Spleen (tissue), 11 donors: ENCODE data around the gene TPM1. TPM values are rescaled to one million over a fixed set of nuclear protein-coding genes. Genes with fewer than 3 reads are reported as not detected.
A peak's percentile ranks its signal among the peaks of the same experiment; 100 is the strongest.

Experiments used
- DNase-seq: peaks from one replicate; pipeline ENCODE4 v3.0.0-alpha.2; 2020
- H3K27ac ChIP-seq, 8 donors: fragments of 200-600 bp; sonication (generic) in 7 of 8; 1 replicate in 4 of 8; 2 replicates in 4 of 8; pipeline versions ENCODE4 v1.5.0 to v1.8.0; 2016 to 2021; ENCODE audit warnings: inconsistent platforms in 4 of 8, mild to moderate bottlenecking in 4 of 8, moderate library complexity in 1 of 8
- H3K27me3 ChIP-seq, 7 donors: fragments of 200-600 bp; sonication (generic) in 6 of 7; replicated peaks in 1 of 7; 1 replicate in 4 of 7; 2 replicates in 3 of 7; pipeline versions ENCODE4 v1.5.0 to v1.8.0; 2016 to 2021; ENCODE audit warnings: inconsistent platforms in 3 of 7, mild to moderate bottlenecking in 1 of 7
- H3K36me3 ChIP-seq, 6 donors: fragments of 200-600 bp; sonication (generic) in 5 of 6; 1 replicate in 4 of 6; 2 replicates in 2 of 6; pipeline versions ENCODE4 v1.5.0 to v1.8.0; 2016 to 2021; ENCODE audit warnings: inconsistent platforms in 2 of 6
- H3K4me1 ChIP-seq, 6 donors: fragments of 200-600 bp; sonication (generic) in 5 of 6; 1 replicate in 3 of 6; 2 replicates in 3 of 6; pipeline versions ENCODE4 v1.5.0 to v1.8.0; 2016 to 2021; ENCODE audit warnings: inconsistent platforms in 3 of 6
- H3K4me3 ChIP-seq, 8 donors: fragments of 200-600 bp; sonication (generic) in 7 of 8; 1 replicate in 4 of 8; 2 replicates in 4 of 8; pipeline versions ENCODE4 v1.5.0 to v1.8.0; 2016 to 2021; ENCODE audit warnings: inconsistent platforms in 4 of 8, mild to moderate bottlenecking in 4 of 8, moderate library complexity in 2 of 8
- H3K9me3 ChIP-seq, 8 donors: fragments of 200-600 bp; sonication (generic) in 7 of 8; 1 replicate in 4 of 8; 2 replicates in 4 of 8; pipeline versions ENCODE4 v1.5.0 to v1.8.0; 2016 to 2021; ENCODE audit warnings: inconsistent platforms in 4 of 8
- CTCF ChIP-seq, 11 experiments: fragments of 200-600 bp in 7 of 11; fragments of 450-650 bp in 4 of 11; sonication (generic) in 4 of 11; IDR thresholded peaks in 8 of 11; conservative IDR thresholded peaks in 3 of 11; 1 replicate in 7 of 11; 2 replicates in 4 of 11; pipeline versions ENCODE4 v1.4.0 to v1.8.0; 2016 to 2021; ENCODE audit warnings: antibody characterized with exemption in 11 of 11, inconsistent platforms in 4 of 11, mild to moderate bottlenecking in 1 of 11
- POLR2A ChIP-seq, 3 donors: fragments of 450-650 bp; IDR thresholded peaks; one replicate each; pipeline ENCODE4 v1.5.1; 2017; ENCODE audit warnings: antibody characterized with exemption in 3 of 3, mild to moderate bottlenecking in 1 of 3
- POLR2AphosphoS5 ChIP-seq, 3 donors: sonication (generic); formaldehyde crosslinking; IDR thresholded peaks; one replicate each; pipeline ENCODE4 v1.5.1; 2017; ENCODE audit warnings: antibody characterized with exemption in 3 of 3
- WGBS, 5 donors: extraction: QIAGEN DNeasy Blood & Tissue Kit in 3 of 5; methylation state at CpG; one replicate each; pipeline versions ENCODE4 v1.1.5 to v1.1.7; 2013 to 2018; 5-methylcytosine and 5-hydroxymethylcytosine counted together
- intact Hi-C: fragments of 100-400 bp; cut with DNase I; formaldehyde crosslinking; loops from one replicate; pipeline ENCODE4 v1.15.0; 2023; ENCODE audit warnings: low total_unique reads
- polyA plus RNA-seq, 3 donors: library from polyadenylated mRNA; stranded (reverse); fragments of 200-250 nt; gene quantifications; one replicate each; pipeline ENCODE4 v1.2.1, GENCODE V29; 2013
- total RNA-seq, 7 donors: library from RNA; depleted of rRNA in 3 of 7; stranded (reverse); fragments of >200 nt in 3 of 7; fragmentation: NEBNext Ultra II Directional in 4 of 7; extraction: Animal tissue kit (Norgen Biotek cat#: 25700) in 4 of 7; gene quantifications; one replicate each; pipeline versions ENCODE4 v1.1.0 to v1.2.1, GENCODE V29; 2016 to 2021
- donor health status: healthy with polysubstance abuse.
- donor health status: DM: no; HTN: no; CAD: no; lungs with moderate emphysema.
- donor health status: DM: no; HTN: no; CAD: no.
- donor health status: Bipolar disorder and iron deficiency.
- donor health status: healthy.
- donor health status: DM: no; HTN: no; CAD: no.
- donor health status: DM: yes; HTN: yes; CAD: no.

The TPM1 gene
- total and polyA plus RNA-seq, 10 donors = 70.6 to 317 (median 123) TPM

GRCh38 chr15:63045465-63045840 is 2.9 kb downstream of the TPM1 start:
- 42 to 52% (median 47%) methylated on average over 3 of the region's 3 CpGs for WGBS, 5 donors
- H3K27ac ChIP-seq = peak overlapping the region in 7 of 8 donors; percentile 5 to 84 (median 53)
- H3K36me3 ChIP-seq = no peaks in the 10 kb centered on the region
- H3K9me3 ChIP-seq = no peaks in the 10 kb centered on the region
- no peak for TF ChIP-seq POLR2AphosphoS5 (IDR thresholded peaks at IDR 0.05)
- TF ChIP-seq CTCF (IDR thresholded peaks at IDR 0.05 in 8 of 11, conservative IDR thresholded peaks at IDR 0.05 in 3 of 11) = no peak
- no peak for TF ChIP-seq POLR2A (IDR thresholded peaks at IDR 0.05)
- H3K27me3 ChIP-seq = peaks cover 6 to 71% (median 59%) of the 10 kb centered on the region in 7 donors
- intact Hi-C loops = loop anchor here (10.0 kb wide), 1 partner anchor 229 kb away; the partner anchor contains the start of gene APH1B
- H3K4me3 ChIP-seq = peak overlapping the region in 7 of 8 donors; percentile 17 to 73 (median 51)
- DNase-seq = no peak
- peaks cover 25 to 67% (median 47%) of the 10 kb centered on the region in 6 donors for H3K4me1 ChIP-seq

- peak overlapping the region in 4 of 8 donors; percentile 5 to 84 (median 64) for H3K27ac ChIP-seq
- no peak for DNase-seq
- no peaks in the 10 kb centered on the region for H3K9me3 ChIP-seq
- peak overlapping the region in 6 of 8 donors; percentile 45 to 73 (median 52) for H3K4me3 ChIP-seq
- H3K27me3 ChIP-seq = peaks cover 6 to 67% (median 57%) of the 10 kb centered on the region in 7 donors
- peaks cover 25 to 71% (median 47%) of the 10 kb centered on the region in 6 donors for H3K4me1 ChIP-seq
- no peaks in the 10 kb centered on the region for H3K36me3 ChIP-seq
- 78 to 89% (median 83%) methylated on average over 3 of the region's 3 CpGs for WGBS, 5 donors
- TF ChIP-seq POLR2AphosphoS5 (IDR thresholded peaks at IDR 0.05) = no peak
- no peak for TF ChIP-seq POLR2A (IDR thresholded peaks at IDR 0.05)
- no peak for TF ChIP-seq CTCF (IDR thresholded peaks at IDR 0.05 in 8 of 11, conservative IDR thresholded peaks at IDR 0.05 in 3 of 11)
- intact Hi-C loops = loop anchor here (10.0 kb wide), 1 partner anchor 229 kb away; the partner anchor contains the start of gene APH1B
Measured at GRCh38 chr15:63045879-63046278, 3.3 kb downstream of the TPM1 start.

- Histone ChIP-seq H3K4me3 (peak overlapping the region in 5 of 8 donors; percentile 84 to 99 (median 90)), H3K27ac (peak overlapping the region in 5 of 8 donors; percentile 81 to 90 (median 85)), H3K36me3 (no peaks in the 10 kb centered on the region), H3K27me3 (peaks cover 6 to 54% (median 48%) of the 10 kb centered on the region in 7 donors), H3K4me1 (peaks cover 27 to 75% (median 47%) of the 10 kb centered on the region in 6 donors), H3K9me3 (no peaks in the 10 kb centered on the region)
- TF ChIP-seq POLR2AphosphoS5 (IDR thresholded peaks at IDR 0.05) (no peak), POLR2A (IDR thresholded peaks at IDR 0.05) (no peak), CTCF (IDR thresholded peaks at IDR 0.05 in 8 of 11, conservative IDR thresholded peaks at IDR 0.05 in 3 of 11) (no peak)
- intact Hi-C loops = loop anchor here (10.0 kb wide), 1 partner anchor 228 kb away; the partner anchor contains the start of gene APH1B
- WGBS, 5 donors = 66 to 72% (median 71%) methylated on average over 8 of the region's 8 CpGs
- DNase-seq = no peak
Measured at GRCh38 chr15:63046917-63047760, 4.6 kb downstream of the TPM1 start.

GRCh38 chr15:63047792-63048114 is 5.2 kb downstream of the TPM1 start:
- intact Hi-C loops = loop anchor here (10.0 kb wide), 1 partner anchor 227 kb away; the partner anchor contains the start of gene APH1B
- H3K4me1 ChIP-seq = peaks cover 21 to 75% (median 43%) of the 10 kb centered on the region in 6 donors
- peak overlapping the region; percentile 84 to 99 (median 89) for H3K4me3 ChIP-seq
- DNase-seq = no peak
- no peaks in the 10 kb centered on the region for H3K9me3 ChIP-seq
- peak overlapping the region; percentile 53 to 90 (median 84) for H3K27ac ChIP-seq
- no peaks in the 10 kb centered on the region for H3K36me3 ChIP-seq
- peaks cover 6 to 48% (median 41%) of the 10 kb centered on the region in 7 donors for H3K27me3 ChIP-seq
- TF ChIP-seq CTCF (IDR thresholded peaks at IDR 0.05 in 8 of 11, conservative IDR thresholded peaks at IDR 0.05 in 3 of 11) = no peak
- TF ChIP-seq POLR2AphosphoS5 (IDR thresholded peaks at IDR 0.05) = no peak
- 11 to 19% (median 13%) methylated on average over 8 to 12 of the region's 12 CpGs for WGBS, 5 donors
